PC-3 (cell line): ENCODE results near the gene PPP1R8. TPM values are rescaled to one million over a fixed set of nuclear protein-coding genes. Genes with fewer than 3 reads are reported as not detected.

Source experiments
- ATAC-seq: fragments of 200-7000 bp; cut with Tn5 transposase; 2 replicates; pipeline ENCODE4 v1.9.1; 2020; ENCODE audit warnings: mild to moderate bottlenecking, moderate library complexity
- BruUV-seq: library from RNA; stranded (reverse); fragments of 400-500 nt; replicated peaks from 2 replicates; lab custom pipeline; 2021; lab: Mats Ljungman, UMichigan
- CTCF ChIA-PET: fragments of 300-600 bp; sonication (Branson Sonifier 250); formaldehyde crosslinking; loops from one replicate; lab custom pipeline; 2022; ENCODE audit warnings: antibody characterized with exemption; lab: Charles Lee
- POLR2A ChIA-PET: fragments of 300-600 bp; sonication (Branson Sonifier 250); formaldehyde crosslinking; loops from one replicate; lab custom pipeline; 2022; ENCODE audit warnings: antibody characterized with exemption; ENCODE audit not compliant: unreplicated experiment; lab: Charles Lee
- DNase-seq: peaks from one replicate; pipeline ENCODE4 v3.0.0-alpha.2; 2015
- H2AFZ ChIP-seq: fragments of 300-600 bp; sonication (generic); 2 replicates; pipeline ENCODE4 v1.6.0; 2016; ENCODE audit warnings: antibody characterized with exemption, low read length
- H3F3A ChIP-seq: fragments of 300-600 bp; sonication (generic); one replicate; pipeline ENCODE4 v1.6.0; 2017; ENCODE audit warnings: antibody characterized with exemption, low read length, control low read depth, mild to moderate bottlenecking; ENCODE audit not compliant: unreplicated experiment
- H3K27ac ChIP-seq: fragments of 300-600 bp; sonication (generic); 2 replicates; pipeline ENCODE4 v1.5.1; 2016; ENCODE audit warnings: mild to moderate bottlenecking, low read length
- H3K27me3 ChIP-seq: fragments of 300-600 bp; sonication (generic); 2 replicates; pipeline ENCODE4 v1.6.1; 2016; ENCODE audit warnings: low read length, mixed read lengths
- H3K36me3 ChIP-seq: fragments of 300-600 bp; sonication (generic); 2 replicates; pipeline ENCODE4 v1.6.1; 2016; ENCODE audit warnings: low read depth, mixed run types, low read length, mixed read lengths
- H3K4me1 ChIP-seq: fragments of 300-600 bp; sonication (generic); 2 replicates; pipeline ENCODE4 v1.5.1; 2016; ENCODE audit warnings: low read length; ENCODE audit not compliant: insufficient read depth
- H3K4me2 ChIP-seq: fragments of 300-600 bp; sonication (generic); 2 replicates; pipeline ENCODE4 v1.6.0; 2016; ENCODE audit warnings: low read length
- H3K4me3 ChIP-seq: fragments of 300-600 bp; sonication (generic); 2 replicates; pipeline ENCODE4 v1.5.1; 2016; ENCODE audit warnings: mild to moderate bottlenecking, low read length, mixed read lengths
- H3K79me2 ChIP-seq: fragments of 300-600 bp; sonication (generic); 2 replicates; pipeline ENCODE4 v1.6.1; 2017; ENCODE audit warnings: low read length, mixed read lengths
- H3K9ac ChIP-seq: fragments of 300-600 bp; sonication (generic); 2 replicates; pipeline ENCODE4 v1.6.0; 2016; ENCODE audit warnings: mild to moderate bottlenecking, low read length
- H3K9me2 ChIP-seq: fragments of 300-600 bp; sonication (generic); replicated peaks from 2 replicates; pipeline ENCODE4 v1.6.1; 2016; ENCODE audit warnings: mixed run types, low read length, mixed read lengths
- H3K9me3 ChIP-seq: fragments of 300-600 bp; sonication (generic); 2 replicates; pipeline ENCODE4 v1.6.1; 2016; ENCODE audit warnings: low read length, mixed read lengths
- H4K20me1 ChIP-seq: fragments of 300-600 bp; sonication (generic); 2 replicates; pipeline ENCODE4 v1.6.1; 2016; ENCODE audit warnings: low read length, mixed read lengths
- EZH2 ChIP-seq: fragments of 300-600 bp; sonication (generic); IDR thresholded peaks from one replicate; pipeline ENCODE4 v1.6.1; 2017; ENCODE audit warnings: antibody characterized with exemption, mild to moderate bottlenecking, low read length; ENCODE audit not compliant: unreplicated experiment
- EZH2phosphoT487 ChIP-seq: fragments of 300-600 bp; sonication (generic); IDR thresholded peaks from 2 replicates; pipeline ENCODE4 v1.6.1; 2018; ENCODE audit warnings: mild to moderate bottlenecking, antibody characterized with exemption, low read length, borderline replicate concordance
- intact Hi-C: fragments of 100-400 bp; cut with micrococcal nuclease; formaldehyde crosslinking; loops from 2 replicates; pipeline ENCODE4 v1.9.0; 2023
- total RNA-seq: library from RNA; depleted of rRNA; stranded (reverse); fragments of >200 nt; gene quantifications from 2 replicates; pipeline ENCODE4 v1.2.3, GENCODE V29; 2014
- TF ChIP-seq, protein P1 (sequence below): fragments of 300-600 bp; sonication (generic); conservative IDR thresholded peaks from 2 replicates; pipeline ENCODE4 v1.5.1; 2017; ENCODE audit warnings: antibody characterized with exemption, low read depth, mild to moderate bottlenecking, low read length

The PPP1R8 gene
- total RNA-seq, 1 experiment from 2014 or later: 85.0 TPM

- no peak overlapping the region for H3K4me2 ChIP-seq
- ChIA-PET POLR2A (interaction anchor here (0.6 kb wide), 1 partner anchor 810 kb away, joined by 4 read pairs; no protein-coding TSS in a partner anchor), CTCF (no interaction called here)
These were observed 2.9 kb downstream of the PPP1R8 start for GRCh38 chr1:27833470-27833869.

GRCh38 chr1:27835046-27835445 lies 4.5 kb downstream of the PPP1R8 start:
- Histone ChIP-seq H3K9me3 (no peaks in the 10 kb centered on the region), H3K9me2 (no peaks in the 10 kb centered on the region), H3K4me3 (no peak overlapping the region), H2AFZ (no peak overlapping the region), H4K20me1 (peaks cover 8% of the 10 kb centered on the region), H3K79me2 (peaks cover 66% of the 10 kb centered on the region), H3K4me2 (no peak overlapping the region), H3K9ac (no peak overlapping the region), H3K27me3 (no peaks in the 10 kb centered on the region), H3K36me3 (peaks cover 34% of the 10 kb centered on the region), H3F3A (no peaks in the 10 kb centered on the region), H3K4me1 (peaks cover 19% of the 10 kb centered on the region), H3K27ac (no peak overlapping the region)
- POLR2A ChIA-PET: interaction anchor here (0.7 kb wide), 1 partner anchor 16 kb away, joined by 3 read pairs; no protein-coding TSS in a partner anchor
- no peak for DNase-seq
- CTCF ChIA-PET: no interaction called here
- intact Hi-C loops: no loop called here
- TF ChIP-seq, protein P1, sequence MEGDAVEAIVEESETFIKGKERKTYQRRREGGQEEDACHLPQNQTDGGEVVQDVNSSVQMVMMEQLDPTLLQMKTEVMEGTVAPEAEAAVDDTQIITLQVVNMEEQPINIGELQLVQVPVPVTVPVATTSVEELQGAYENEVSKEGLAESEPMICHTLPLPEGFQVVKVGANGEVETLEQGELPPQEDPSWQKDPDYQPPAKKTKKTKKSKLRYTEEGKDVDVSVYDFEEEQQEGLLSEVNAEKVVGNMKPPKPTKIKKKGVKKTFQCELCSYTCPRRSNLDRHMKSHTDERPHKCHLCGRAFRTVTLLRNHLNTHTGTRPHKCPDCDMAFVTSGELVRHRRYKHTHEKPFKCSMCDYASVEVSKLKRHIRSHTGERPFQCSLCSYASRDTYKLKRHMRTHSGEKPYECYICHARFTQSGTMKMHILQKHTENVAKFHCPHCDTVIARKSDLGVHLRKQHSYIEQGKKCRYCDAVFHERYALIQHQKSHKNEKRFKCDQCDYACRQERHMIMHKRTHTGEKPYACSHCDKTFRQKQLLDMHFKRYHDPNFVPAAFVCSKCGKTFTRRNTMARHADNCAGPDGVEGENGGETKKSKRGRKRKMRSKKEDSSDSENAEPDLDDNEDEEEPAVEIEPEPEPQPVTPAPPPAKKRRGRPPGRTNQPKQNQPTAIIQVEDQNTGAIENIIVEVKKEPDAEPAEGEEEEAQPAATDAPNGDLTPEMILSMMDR: no peak
- TF ChIP-seq EZH2phosphoT487 (no peak), EZH2 (no peak)
- no peak for ATAC-seq
- no TSS peak for BruUV-seq

More at GRCh38 chr1:27833470-27833869, 2.9 kb downstream of the PPP1R8 start:
- Histone ChIP-seq H3K9me3 (no peaks in the 10 kb centered on the region), H3K36me3 (peaks cover 21% of the 10 kb centered on the region), H3K27ac (no peak overlapping the region), H3K79me2 (peaks cover 66% of the 10 kb centered on the region), H4K20me1 (peaks cover 8% of the 10 kb centered on the region), H3K27me3 (no peaks in the 10 kb centered on the region), H3K4me1 (peaks cover 19% of the 10 kb centered on the region), H3K9ac (no peak overlapping the region), H3K9me2 (no peaks in the 10 kb centered on the region), H3F3A (no peaks in the 10 kb centered on the region), H3K4me3 (no peak overlapping the region), H2AFZ (no peak overlapping the region)
- intact Hi-C loops: loop anchor here (5.0 kb wide), 1 partner anchor 161 kb away; the partner anchor contains the start of gene IFI6
- DNase-seq (no peak), ATAC-seq (no peak)
- TF ChIP-seq, protein P1: no peak
- TF ChIP-seq EZH2phosphoT487: no peak
- TF ChIP-seq EZH2: no peak
- BruUV-seq: no TSS peak

GRCh38 chr1:27835501-27835900 lies 4.9 kb downstream of the PPP1R8 start:
- TF ChIP-seq, protein P1: no peak
- TF ChIP-seq EZH2phosphoT487: no peak
- TF ChIP-seq EZH2: no peak
- H3K79me2 ChIP-seq: peaks cover 66% of the 10 kb centered on the region
- H3K9ac ChIP-seq: no peak overlapping the region
- ChIA-PET CTCF (no interaction called here), POLR2A (interaction anchor here (0.7 kb wide), 1 partner anchor 16 kb away, joined by 3 read pairs; no protein-coding TSS in a partner anchor)
- intact Hi-C loops: no loop called here
- no peak for ATAC-seq
- H3K4me2 ChIP-seq: no peak overlapping the region
- H2AFZ ChIP-seq: no peak overlapping the region
- no peak overlapping the region for H3K27ac ChIP-seq
- H3K36me3 ChIP-seq: peaks cover 39% of the 10 kb centered on the region
- no TSS peak for BruUV-seq
- H3K9me3 ChIP-seq: no peaks in the 10 kb centered on the region
- peaks cover 8% of the 10 kb centered on the region for H4K20me1 ChIP-seq
- H3K4me1 ChIP-seq: peaks cover 19% of the 10 kb centered on the region
- no peaks in the 10 kb centered on the region for H3K27me3 ChIP-seq
- H3K9me2 ChIP-seq: no peaks in the 10 kb centered on the region
- no peak for DNase-seq
- no peaks in the 10 kb centered on the region for H3F3A ChIP-seq
- H3K4me3 ChIP-seq: no peak overlapping the region
